ENCODE data around the gene EYA4.

EYA4 gene

DNA sequence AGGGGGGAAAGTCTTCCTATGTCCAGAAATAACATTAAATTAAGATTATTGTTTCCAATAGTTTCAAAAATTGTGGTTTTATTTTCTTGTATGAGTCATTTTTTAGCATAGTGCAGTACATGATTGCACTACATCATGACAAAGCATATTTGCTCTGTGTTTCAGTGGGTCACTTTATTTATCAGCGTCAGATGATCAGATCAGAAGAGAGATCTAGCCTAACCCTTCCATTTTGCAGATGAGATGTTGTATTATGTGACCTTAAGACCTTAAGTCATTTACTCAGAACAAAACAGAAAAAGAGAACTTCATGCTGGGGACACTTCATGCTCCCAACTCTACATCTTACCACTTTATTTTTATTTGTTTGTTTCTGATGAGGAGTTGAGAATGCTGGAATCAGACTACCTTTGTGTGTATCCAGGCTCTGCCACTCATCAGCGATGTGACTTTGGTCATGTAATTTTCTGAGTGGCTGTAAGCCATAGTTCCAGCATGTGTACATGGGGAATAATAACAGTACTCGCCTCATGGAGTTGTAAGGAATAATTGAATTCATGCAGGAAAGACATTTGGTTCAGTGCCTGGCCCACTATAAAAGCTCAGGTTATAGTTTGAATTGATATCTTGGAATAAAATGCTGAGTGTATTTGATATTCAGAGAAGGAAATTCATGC, 13.5 kb downstream of the EYA4 start:
- no peaks in the 10 kb centered on the region for H3K9me3 ChIP-seq (ENCODE audit: control insufficient read depth in 2 of 2, low read length in 2 of 2)
- H3K27me3 ChIP-seq (ENCODE audit: control insufficient read depth in 2 of 2, insufficient read depth in 2 of 2, low read length in 2 of 2): no peaks in the 10 kb centered on the region
- no peak overlapping the region for H3K4me3 ChIP-seq (ENCODE audit: low read length in 2 of 2)
- no peaks in the 10 kb centered on the region for H3K36me3 ChIP-seq (ENCODE audit: control insufficient read depth in 2 of 2, insufficient read depth in 2 of 2, low read length in 2 of 2)
- no peak overlapping the region for H3K9ac ChIP-seq (ENCODE audit: low read depth in 1 of 2, low read length in 2 of 2)
- H3K27ac ChIP-seq (ENCODE audit: low read depth in 2 of 2, low read length in 2 of 2): no peak overlapping the region
- no peaks in the 10 kb centered on the region for H3K4me1 ChIP-seq (ENCODE audit: control insufficient read depth in 2 of 2, insufficient read depth in 2 of 2, low read length in 2 of 2)

DNA sequence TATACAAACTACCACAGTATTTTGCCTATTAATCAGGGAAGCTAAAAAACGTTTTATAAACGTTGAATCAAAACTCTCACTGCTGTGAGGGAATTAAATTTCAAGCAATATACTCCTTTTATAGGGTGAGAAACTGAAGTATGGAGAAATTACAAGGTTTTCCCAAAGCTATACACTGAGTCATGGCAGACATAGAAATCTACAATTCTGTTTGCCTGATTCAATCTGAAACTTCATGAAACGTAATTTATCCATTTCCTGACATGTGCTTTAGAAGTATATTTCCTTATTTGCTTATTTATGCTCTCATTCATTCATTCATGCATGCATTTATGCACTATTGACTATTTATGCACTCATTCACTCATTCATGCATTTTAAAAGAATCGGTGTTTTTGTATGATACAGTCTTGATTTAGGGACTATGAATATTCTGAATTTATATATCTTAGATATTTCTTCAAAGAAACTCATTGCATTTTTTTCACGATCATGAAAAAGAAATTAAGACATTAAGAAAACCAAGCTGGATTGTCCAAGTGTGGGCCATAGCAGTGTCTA, 16.5 kb downstream of the EYA4 start:
- H3K9me3 ChIP-seq (ENCODE audit: control insufficient read depth in 2 of 2, low read length in 2 of 2): no peaks in the 10 kb centered on the region

DNA sequence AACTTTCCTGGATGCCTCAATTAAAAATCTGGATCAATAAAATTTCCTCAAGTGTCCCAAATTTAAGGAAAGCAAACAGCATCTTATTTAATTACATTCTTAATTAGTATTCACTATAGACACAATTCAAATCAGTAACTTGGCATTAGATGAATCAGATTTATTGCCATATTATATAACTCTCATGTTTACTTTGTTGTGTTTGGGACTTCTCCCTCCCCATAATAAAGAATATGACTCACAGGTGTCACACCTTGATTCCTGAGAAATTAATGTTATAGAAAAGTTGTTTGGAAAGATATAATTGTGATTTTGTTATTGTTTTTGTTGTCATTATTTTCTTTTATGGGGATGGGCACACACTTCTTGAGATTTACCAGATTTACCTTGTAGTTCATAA, 18.4 kb downstream of the EYA4 start:
- H3K27ac ChIP-seq (ENCODE audit: low read depth in 2 of 2, low read length in 2 of 2): no peak overlapping the region
- no peak overlapping the region for H3K9ac ChIP-seq (ENCODE audit: low read depth in 1 of 2, low read length in 2 of 2)
- no peaks in the 10 kb centered on the region for H3K27me3 ChIP-seq (ENCODE audit: control insufficient read depth in 2 of 2, insufficient read depth in 2 of 2, low read length in 2 of 2)
- no peak overlapping the region for H3K4me3 ChIP-seq (ENCODE audit: low read length in 2 of 2)
- H3K4me1 ChIP-seq (ENCODE audit: control insufficient read depth in 2 of 2, insufficient read depth in 2 of 2, low read length in 2 of 2): no peaks in the 10 kb centered on the region
- H3K9me3 ChIP-seq (ENCODE audit: control insufficient read depth in 2 of 2, low read length in 2 of 2): no peaks in the 10 kb centered on the region
- H3K36me3 ChIP-seq (ENCODE audit: control insufficient read depth in 2 of 2, insufficient read depth in 2 of 2, low read length in 2 of 2): no peaks in the 10 kb centered on the region

More for the DNA sequence above, 16.5 kb downstream of the EYA4 start:
- Histone ChIP-seq H3K9ac (ENCODE audit: low read depth in 1 of 2, low read length in 2 of 2) (no peak overlapping the region), H3K4me1 (ENCODE audit: control insufficient read depth in 2 of 2, insufficient read depth in 2 of 2, low read length in 2 of 2) (no peaks in the 10 kb centered on the region), H3K4me3 (ENCODE audit: low read length in 2 of 2) (no peak overlapping the region), H3K27ac (ENCODE audit: low read depth in 2 of 2, low read length in 2 of 2) (no peak overlapping the region), H3K27me3 (ENCODE audit: control insufficient read depth in 2 of 2, insufficient read depth in 2 of 2, low read length in 2 of 2) (no peaks in the 10 kb centered on the region), H3K36me3 (ENCODE audit: control insufficient read depth in 2 of 2, insufficient read depth in 2 of 2, low read length in 2 of 2) (no peaks in the 10 kb centered on the region)

DNA sequence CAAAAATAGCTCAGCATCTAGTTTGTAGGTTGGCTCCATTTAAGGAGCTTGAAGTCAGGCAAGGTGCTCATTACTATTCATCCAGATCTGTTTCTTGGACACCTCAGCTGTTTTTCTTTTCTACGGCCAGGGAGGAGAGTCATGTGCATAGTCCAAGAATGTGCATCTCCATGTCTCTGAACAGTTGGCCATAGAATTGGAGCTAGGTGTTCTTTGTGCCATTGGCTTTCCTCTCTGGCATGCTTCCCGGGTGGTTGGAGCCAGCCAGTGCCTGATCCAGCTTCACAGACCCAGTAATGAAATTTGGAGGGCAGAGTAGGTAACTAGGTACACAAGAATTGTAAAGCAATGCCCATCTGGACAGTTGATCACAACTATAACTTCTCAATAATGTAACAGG, 21.6 kb downstream of the EYA4 start:
- no peak overlapping the region for H3K4me3 ChIP-seq (ENCODE audit: low read length in 2 of 2)
- H3K9ac ChIP-seq (ENCODE audit: low read depth in 1 of 2, low read length in 2 of 2): no peak overlapping the region
- no peak overlapping the region for H3K27ac ChIP-seq (ENCODE audit: low read depth in 2 of 2, low read length in 2 of 2)
- H3K36me3 ChIP-seq (ENCODE audit: control insufficient read depth in 2 of 2, insufficient read depth in 2 of 2, low read length in 2 of 2): no peaks in the 10 kb centered on the region
- no peaks in the 10 kb centered on the region for H3K9me3 ChIP-seq (ENCODE audit: control insufficient read depth in 2 of 2, low read length in 2 of 2)
- no peaks in the 10 kb centered on the region for H3K4me1 ChIP-seq (ENCODE audit: control insufficient read depth in 2 of 2, insufficient read depth in 2 of 2, low read length in 2 of 2)
- H3K27me3 ChIP-seq (ENCODE audit: control insufficient read depth in 2 of 2, insufficient read depth in 2 of 2, low read length in 2 of 2): no peaks in the 10 kb centered on the region

DNA sequence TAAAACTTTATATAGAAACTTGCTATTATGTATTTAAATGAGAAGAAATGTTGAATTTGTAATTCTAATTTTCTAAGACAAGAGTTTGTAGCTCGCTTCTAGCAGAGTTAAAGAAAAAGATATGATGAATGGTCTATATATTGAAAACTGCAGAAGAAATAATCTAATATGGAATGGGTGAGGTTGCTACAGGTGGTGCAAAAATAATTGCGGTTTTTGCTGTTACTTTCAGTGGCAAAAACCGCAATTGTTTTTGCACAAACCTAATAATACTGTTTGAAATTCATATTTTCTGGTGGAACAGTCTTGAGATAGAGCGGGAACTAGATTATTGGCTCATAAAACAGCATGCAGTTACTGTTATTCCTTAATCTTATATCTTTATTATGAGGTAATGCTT, 23.9 kb downstream of the EYA4 start:
- Histone ChIP-seq H3K27ac (ENCODE audit: low read depth in 2 of 2, low read length in 2 of 2) (no peak overlapping the region), H3K36me3 (ENCODE audit: control insufficient read depth in 2 of 2, insufficient read depth in 2 of 2, low read length in 2 of 2) (no peaks in the 10 kb centered on the region), H3K27me3 (ENCODE audit: control insufficient read depth in 2 of 2, insufficient read depth in 2 of 2, low read length in 2 of 2) (no peaks in the 10 kb centered on the region), H3K4me1 (ENCODE audit: control insufficient read depth in 2 of 2, insufficient read depth in 2 of 2, low read length in 2 of 2) (no peaks in the 10 kb centered on the region), H3K4me3 (ENCODE audit: low read length in 2 of 2) (no peak overlapping the region), H3K9me3 (ENCODE audit: control insufficient read depth in 2 of 2, low read length in 2 of 2) (no peaks in the 10 kb centered on the region), H3K9ac (ENCODE audit: low read depth in 1 of 2, low read length in 2 of 2) (no peak overlapping the region)

DNA sequence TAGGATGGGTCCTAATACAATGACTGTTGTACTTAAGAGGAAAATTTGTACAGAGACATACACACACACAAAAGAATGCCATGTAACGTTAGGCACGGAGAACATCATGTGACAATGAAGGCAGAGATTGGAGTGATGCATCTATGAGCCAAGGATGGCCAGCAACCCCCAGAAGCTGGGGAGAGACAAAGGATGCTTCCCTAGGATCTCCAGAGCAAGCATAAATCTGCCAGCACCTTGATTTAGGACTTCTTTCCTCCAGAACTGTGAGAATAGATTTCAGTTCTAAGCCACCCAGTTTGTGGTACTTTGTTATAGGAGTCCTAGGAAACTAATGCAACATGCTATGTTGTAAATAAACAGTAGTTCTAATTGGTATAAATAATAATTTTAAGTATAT, 25.0 kb downstream of the EYA4 start:
- Histone ChIP-seq H3K4me3 (ENCODE audit: low read length in 2 of 2) (no peak overlapping the region), H3K9ac (ENCODE audit: low read depth in 1 of 2, low read length in 2 of 2) (no peak overlapping the region), H3K9me3 (ENCODE audit: control insufficient read depth in 2 of 2, low read length in 2 of 2) (no peaks in the 10 kb centered on the region), H3K36me3 (ENCODE audit: control insufficient read depth in 2 of 2, insufficient read depth in 2 of 2, low read length in 2 of 2) (no peaks in the 10 kb centered on the region), H3K4me1 (ENCODE audit: control insufficient read depth in 2 of 2, insufficient read depth in 2 of 2, low read length in 2 of 2) (no peaks in the 10 kb centered on the region), H3K27ac (ENCODE audit: low read depth in 2 of 2, low read length in 2 of 2) (no peak overlapping the region), H3K27me3 (ENCODE audit: control insufficient read depth in 2 of 2, insufficient read depth in 2 of 2, low read length in 2 of 2) (no peaks in the 10 kb centered on the region)

DNA sequence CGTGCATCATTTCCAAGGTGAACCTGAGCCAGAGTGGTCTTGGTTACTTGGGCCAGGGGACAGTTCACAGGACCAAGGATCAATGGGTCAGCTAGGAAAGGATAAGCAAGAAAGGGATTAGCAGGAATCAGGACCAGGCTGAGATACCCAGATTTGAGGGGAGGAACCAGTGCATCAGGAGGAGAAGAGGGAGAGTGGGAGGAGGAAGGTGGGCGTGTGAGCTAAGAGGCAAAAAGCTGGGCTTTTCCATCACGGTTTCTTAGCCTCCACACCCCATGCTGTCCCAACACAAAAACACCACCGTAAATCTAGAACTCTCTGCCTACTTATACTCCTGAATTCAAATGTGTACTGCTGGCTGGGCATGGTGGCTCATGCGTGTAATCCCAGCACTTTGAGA, 27.5 kb downstream of the EYA4 start:
- Histone ChIP-seq H3K27me3 (ENCODE audit: control insufficient read depth in 2 of 2, insufficient read depth in 2 of 2, low read length in 2 of 2) (no peaks in the 10 kb centered on the region), H3K9ac (ENCODE audit: low read depth in 1 of 2, low read length in 2 of 2) (no peak overlapping the region), H3K27ac (ENCODE audit: low read depth in 2 of 2, low read length in 2 of 2) (no peak overlapping the region), H3K9me3 (ENCODE audit: control insufficient read depth in 2 of 2, low read length in 2 of 2) (no peaks in the 10 kb centered on the region), H3K4me3 (ENCODE audit: low read length in 2 of 2) (no peak overlapping the region), H3K36me3 (ENCODE audit: control insufficient read depth in 2 of 2, insufficient read depth in 2 of 2, low read length in 2 of 2) (no peaks in the 10 kb centered on the region), H3K4me1 (ENCODE audit: control insufficient read depth in 2 of 2, insufficient read depth in 2 of 2, low read length in 2 of 2) (no peaks in the 10 kb centered on the region)

DNA sequence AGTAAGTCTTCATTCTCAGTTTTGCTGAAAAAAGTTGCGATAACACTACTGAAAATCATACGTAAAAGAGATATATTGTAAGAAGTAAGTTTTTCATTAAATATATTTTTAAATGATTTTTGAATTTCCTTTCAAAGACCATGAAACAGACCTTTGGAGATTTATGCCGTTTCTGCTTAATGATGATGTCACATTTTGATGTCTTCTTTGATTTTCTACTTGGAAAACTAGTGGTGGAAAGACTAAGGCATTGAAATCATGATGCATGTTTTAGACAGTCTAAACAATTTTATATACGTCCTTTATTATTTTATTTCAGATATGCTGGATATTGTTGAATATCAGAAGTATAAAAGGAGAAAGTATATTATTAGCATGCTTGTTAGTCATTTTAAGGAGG, 33.7 kb downstream of the EYA4 start:
- Histone ChIP-seq H3K27me3 (ENCODE audit: control insufficient read depth in 2 of 2, insufficient read depth in 2 of 2, low read length in 2 of 2) (no peaks in the 10 kb centered on the region), H3K4me1 (ENCODE audit: control insufficient read depth in 2 of 2, insufficient read depth in 2 of 2, low read length in 2 of 2) (no peaks in the 10 kb centered on the region), H3K27ac (ENCODE audit: low read depth in 2 of 2, low read length in 2 of 2) (no peak overlapping the region), H3K9me3 (ENCODE audit: control insufficient read depth in 2 of 2, low read length in 2 of 2) (no peaks in the 10 kb centered on the region), H3K4me3 (ENCODE audit: low read length in 2 of 2) (no peak overlapping the region), H3K36me3 (ENCODE audit: control insufficient read depth in 2 of 2, insufficient read depth in 2 of 2, low read length in 2 of 2) (no peaks in the 10 kb centered on the region), H3K9ac (ENCODE audit: low read depth in 1 of 2, low read length in 2 of 2) (no peak overlapping the region)

DNA sequence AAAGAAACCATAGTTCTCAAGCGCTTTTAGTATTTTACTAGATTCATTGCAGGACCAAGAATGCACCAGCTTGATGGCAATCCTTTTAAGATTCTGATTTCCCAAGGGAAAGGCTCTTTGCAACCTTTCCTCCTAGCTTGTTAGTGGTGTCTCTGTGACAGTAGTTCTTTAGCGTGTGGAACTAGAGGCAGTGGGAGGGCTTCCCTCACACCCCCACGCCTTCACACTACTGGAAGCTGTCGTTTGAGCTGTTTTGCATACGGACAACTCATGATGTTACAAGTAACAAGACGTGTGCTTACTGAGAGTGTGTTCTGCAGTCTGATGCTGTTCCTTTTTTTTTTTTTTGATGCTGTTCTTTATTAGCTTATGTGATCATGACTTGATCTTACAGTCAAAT, 34.1 kb downstream of the EYA4 start:
- H3K27ac ChIP-seq (ENCODE audit: low read depth in 2 of 2, low read length in 2 of 2): no peak overlapping the region
- no peak overlapping the region for H3K9ac ChIP-seq (ENCODE audit: low read depth in 1 of 2, low read length in 2 of 2)
- H3K27me3 ChIP-seq (ENCODE audit: control insufficient read depth in 2 of 2, insufficient read depth in 2 of 2, low read length in 2 of 2): no peaks in the 10 kb centered on the region
- no peaks in the 10 kb centered on the region for H3K4me1 ChIP-seq (ENCODE audit: control insufficient read depth in 2 of 2, insufficient read depth in 2 of 2, low read length in 2 of 2)
- H3K36me3 ChIP-seq (ENCODE audit: control insufficient read depth in 2 of 2, insufficient read depth in 2 of 2, low read length in 2 of 2): no peaks in the 10 kb centered on the region
- H3K4me3 ChIP-seq (ENCODE audit: low read length in 2 of 2): no peak overlapping the region
- no peaks in the 10 kb centered on the region for H3K9me3 ChIP-seq (ENCODE audit: control insufficient read depth in 2 of 2, low read length in 2 of 2)

DNA sequence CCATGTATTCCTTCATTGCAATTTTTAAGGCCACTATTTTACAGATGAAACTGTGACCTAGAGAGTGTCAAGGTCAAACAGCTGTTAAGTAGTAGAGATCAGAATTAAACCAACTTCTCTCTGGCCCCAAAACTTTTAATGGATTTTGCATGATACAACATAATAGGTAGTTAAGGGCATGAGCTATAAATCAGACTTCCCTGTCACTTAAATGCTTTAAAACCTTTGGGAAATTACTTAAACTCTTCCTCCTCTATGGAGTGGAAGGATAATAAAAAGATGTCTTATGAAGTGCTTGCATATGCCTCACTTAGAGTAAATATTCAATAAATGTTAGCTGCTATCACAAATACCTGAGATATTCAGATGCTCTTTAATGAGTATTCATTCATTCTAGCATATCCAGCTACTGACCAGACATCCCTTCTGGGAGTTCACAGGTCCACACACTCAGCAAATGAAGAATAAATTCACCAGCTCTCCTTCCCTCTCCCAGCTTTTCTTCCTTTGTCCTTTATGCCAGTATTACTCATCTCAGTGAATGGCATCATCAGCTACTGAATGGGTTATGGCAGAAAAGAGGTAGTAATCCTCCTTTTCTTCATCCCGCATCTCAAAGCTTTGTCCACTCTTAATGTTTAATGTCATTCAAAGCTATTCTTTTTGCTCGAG, 36.2 kb downstream of the EYA4 start:
- Histone ChIP-seq H3K9me3 (ENCODE audit: control insufficient read depth in 2 of 2, low read length in 2 of 2) (no peaks in the 10 kb centered on the region), H3K4me3 (ENCODE audit: low read length in 2 of 2) (no peak overlapping the region), H3K9ac (ENCODE audit: low read depth in 1 of 2, low read length in 2 of 2) (no peak overlapping the region), H3K27me3 (ENCODE audit: control insufficient read depth in 2 of 2, insufficient read depth in 2 of 2, low read length in 2 of 2) (no peaks in the 10 kb centered on the region), H3K36me3 (ENCODE audit: control insufficient read depth in 2 of 2, insufficient read depth in 2 of 2, low read length in 2 of 2) (no peaks in the 10 kb centered on the region), H3K27ac (ENCODE audit: low read depth in 2 of 2, low read length in 2 of 2) (no peak overlapping the region), H3K4me1 (ENCODE audit: control insufficient read depth in 2 of 2, insufficient read depth in 2 of 2, low read length in 2 of 2) (no peaks in the 10 kb centered on the region)
